ENCODE measurements around the gene INPP5D. TPM values are rescaled to one million over a fixed set of nuclear protein-coding genes. Genes with fewer than 3 reads are reported as not detected.

The INPP5D gene
- total RNA-seq, 1 donor = under 0.01 TPM

DNA sequence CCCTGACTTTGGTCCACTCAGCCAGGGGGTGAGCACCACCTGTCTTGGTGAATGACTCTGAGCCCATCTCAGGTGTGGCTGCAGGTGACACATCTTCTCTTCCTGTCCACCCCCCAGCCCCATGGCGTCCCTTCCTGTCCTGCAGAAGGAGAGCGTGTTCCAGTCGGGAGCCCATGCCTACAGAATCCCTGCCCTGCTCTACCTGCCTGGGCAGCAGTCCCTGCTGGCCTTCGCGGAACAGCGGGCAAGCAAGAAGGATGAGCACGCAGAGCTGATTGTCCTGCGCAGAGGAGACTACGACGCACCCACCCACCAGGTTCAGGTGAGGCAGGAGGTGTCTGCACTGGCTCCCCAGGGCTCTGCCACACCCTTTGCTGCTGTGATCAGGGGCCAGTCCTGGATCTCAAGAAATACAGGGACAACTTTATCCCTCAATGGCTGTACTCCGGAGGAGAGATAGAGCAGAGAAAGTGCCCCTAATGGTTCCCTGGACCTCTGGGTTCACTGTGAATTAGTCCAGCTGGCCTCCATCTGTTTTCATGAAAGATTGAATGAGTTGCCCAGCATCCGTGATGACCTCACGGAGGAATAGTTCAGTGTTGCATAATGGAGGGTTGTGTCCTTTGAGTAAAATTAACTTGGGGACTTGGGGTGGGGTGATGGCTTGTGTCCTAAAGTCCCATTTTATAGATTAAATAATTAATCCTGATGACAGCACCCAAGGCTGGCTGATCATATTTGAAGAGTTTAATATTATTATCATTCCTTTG, 27.4 kb upstream of the INPP5D start, which contains the start of gene NEU2:
Gene NEU2 (plus strand): TSS at position 122 of the 770 bp plus-strand sequence. CDS start 0 bp downstream, at position 122.
- DNase-seq (ENCODE audit: insufficient read length, low spot score, missing footprints) = no peak
- TF ChIP-seq, protein P1, sequence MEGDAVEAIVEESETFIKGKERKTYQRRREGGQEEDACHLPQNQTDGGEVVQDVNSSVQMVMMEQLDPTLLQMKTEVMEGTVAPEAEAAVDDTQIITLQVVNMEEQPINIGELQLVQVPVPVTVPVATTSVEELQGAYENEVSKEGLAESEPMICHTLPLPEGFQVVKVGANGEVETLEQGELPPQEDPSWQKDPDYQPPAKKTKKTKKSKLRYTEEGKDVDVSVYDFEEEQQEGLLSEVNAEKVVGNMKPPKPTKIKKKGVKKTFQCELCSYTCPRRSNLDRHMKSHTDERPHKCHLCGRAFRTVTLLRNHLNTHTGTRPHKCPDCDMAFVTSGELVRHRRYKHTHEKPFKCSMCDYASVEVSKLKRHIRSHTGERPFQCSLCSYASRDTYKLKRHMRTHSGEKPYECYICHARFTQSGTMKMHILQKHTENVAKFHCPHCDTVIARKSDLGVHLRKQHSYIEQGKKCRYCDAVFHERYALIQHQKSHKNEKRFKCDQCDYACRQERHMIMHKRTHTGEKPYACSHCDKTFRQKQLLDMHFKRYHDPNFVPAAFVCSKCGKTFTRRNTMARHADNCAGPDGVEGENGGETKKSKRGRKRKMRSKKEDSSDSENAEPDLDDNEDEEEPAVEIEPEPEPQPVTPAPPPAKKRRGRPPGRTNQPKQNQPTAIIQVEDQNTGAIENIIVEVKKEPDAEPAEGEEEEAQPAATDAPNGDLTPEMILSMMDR (IDR thresholded peaks at IDR 0.05; ENCODE audit: extremely low read depth, low read depth, low read length) = no peak
- no peaks in the 10 kb centered on the region for H3K9me3 ChIP-seq (ENCODE audit: low read depth, low read length)
- no peaks in the 10 kb centered on the region for H4K20me1 ChIP-seq (ENCODE audit: insufficient read depth, low read length)
- no peak within 1 kb of the TSS for H3K27ac ChIP-seq (ENCODE audit: low read depth, low read length)
- H3K4me1 ChIP-seq (ENCODE audit: insufficient read depth, low read length) = peaks cover 19% of the 10 kb centered on the region
- no peaks in the 10 kb centered on the region for H3K36me3 ChIP-seq (ENCODE audit: insufficient read depth, low read length)
- no peaks in the 10 kb centered on the region for H3K27me3 ChIP-seq (ENCODE audit: insufficient read depth, low read length)
- H2AFZ ChIP-seq (ENCODE audit: low read length) = peak within 1 kb of the TSS; percentile 21
- H3K4me2 ChIP-seq (ENCODE audit: insufficient read depth, low read length) = no peak within 1 kb of the TSS
- no peak within 1 kb of the TSS for H3K4me3 ChIP-seq (ENCODE audit: insufficient read depth, low read length)
- H3K79me2 ChIP-seq (ENCODE audit: insufficient read depth, low read length) = no peaks in the 10 kb centered on the region

DNA sequence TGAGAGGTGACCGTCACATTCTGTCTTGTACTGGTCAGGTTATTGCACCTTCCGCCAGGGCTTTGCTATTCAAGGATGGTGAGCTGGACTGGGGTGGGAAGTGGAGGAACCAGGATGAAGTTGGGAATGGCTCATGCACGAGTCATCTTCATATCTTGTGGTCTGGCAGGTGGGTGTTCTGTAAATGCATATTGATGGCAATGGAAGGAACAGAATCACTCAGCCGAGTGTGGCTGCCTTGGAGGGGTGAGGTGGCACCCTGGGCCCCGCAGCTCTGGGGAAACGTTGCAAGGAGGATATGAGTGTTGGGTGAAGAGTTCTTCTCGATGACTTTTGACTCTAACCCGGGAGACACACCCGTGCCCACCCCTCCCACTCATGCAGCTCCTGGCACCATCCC, 26.5 kb upstream of the INPP5D start:
- Histone ChIP-seq H2AFZ (ENCODE audit: low read length) (no peak overlapping the region), H3K36me3 (ENCODE audit: insufficient read depth, low read length) (no peaks in the 10 kb centered on the region), H3K4me1 (ENCODE audit: insufficient read depth, low read length) (peaks cover 19% of the 10 kb centered on the region), H3K4me3 (ENCODE audit: insufficient read depth, low read length) (no peak overlapping the region), H3K27me3 (ENCODE audit: insufficient read depth, low read length) (no peaks in the 10 kb centered on the region), H3K79me2 (ENCODE audit: insufficient read depth, low read length) (no peaks in the 10 kb centered on the region), H3K27ac (ENCODE audit: low read depth, low read length) (no peak overlapping the region), H3K4me2 (ENCODE audit: insufficient read depth, low read length) (no peak overlapping the region), H4K20me1 (ENCODE audit: insufficient read depth, low read length) (no peaks in the 10 kb centered on the region), H3K9me3 (ENCODE audit: low read depth, low read length) (no peaks in the 10 kb centered on the region)
- DNase-seq (ENCODE audit: insufficient read length, low spot score, missing footprints) = peak; percentile 86
- TF ChIP-seq, protein P1 (IDR thresholded peaks at IDR 0.05; ENCODE audit: extremely low read depth, low read depth, low read length) = no peak

DNA sequence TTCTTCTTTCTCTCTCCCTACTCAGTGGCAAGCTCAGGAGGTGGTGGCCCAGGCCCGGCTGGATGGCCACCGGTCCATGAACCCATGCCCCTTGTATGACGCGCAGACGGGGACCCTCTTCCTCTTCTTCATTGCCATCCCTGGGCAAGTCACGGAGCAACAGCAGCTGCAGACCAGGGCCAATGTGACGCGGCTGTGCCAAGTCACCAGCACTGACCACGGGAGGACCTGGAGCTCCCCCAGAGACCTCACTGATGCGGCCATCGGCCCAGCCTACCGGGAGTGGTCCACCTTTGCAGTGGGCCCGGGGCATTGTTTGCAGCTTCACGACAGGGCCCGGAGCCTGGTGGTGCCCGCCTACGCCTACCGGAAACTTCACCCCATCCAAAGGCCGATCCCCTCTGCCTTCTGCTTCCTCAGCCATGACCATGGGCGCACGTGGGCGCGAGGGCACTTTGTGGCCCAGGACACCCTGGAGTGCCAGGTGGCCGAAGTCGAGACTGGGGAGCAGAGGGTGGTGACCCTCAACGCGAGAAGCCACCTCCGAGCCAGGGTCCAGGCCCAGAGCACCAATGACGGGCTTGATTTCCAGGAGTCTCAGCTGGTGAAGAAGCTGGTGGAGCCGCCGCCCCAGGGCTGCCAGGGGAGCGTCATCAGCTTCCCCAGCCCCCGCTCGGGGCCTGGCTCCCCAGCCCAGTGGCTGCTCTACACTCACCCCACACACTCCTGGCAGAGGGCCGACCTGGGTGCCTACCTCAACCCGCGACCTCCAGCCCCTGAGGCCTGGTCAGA, 25.9 kb upstream of the INPP5D start:
- H3K27me3 ChIP-seq (ENCODE audit: insufficient read depth, low read length) = peaks cover under 1% of the 10 kb centered on the region
- H4K20me1 ChIP-seq (ENCODE audit: insufficient read depth, low read length) = no peaks in the 10 kb centered on the region
- H3K36me3 ChIP-seq (ENCODE audit: insufficient read depth, low read length) = no peaks in the 10 kb centered on the region
- H3K4me2 ChIP-seq (ENCODE audit: insufficient read depth, low read length) = no peak overlapping the region
- H3K79me2 ChIP-seq (ENCODE audit: insufficient read depth, low read length) = no peaks in the 10 kb centered on the region
- peaks cover 18% of the 10 kb centered on the region for H3K4me1 ChIP-seq (ENCODE audit: insufficient read depth, low read length)
- no peak overlapping the region for H3K27ac ChIP-seq (ENCODE audit: low read depth, low read length)
- TF ChIP-seq, protein P1 (IDR thresholded peaks at IDR 0.05; ENCODE audit: extremely low read depth, low read depth, low read length) = no peak
- no peak overlapping the region for H3K4me3 ChIP-seq (ENCODE audit: insufficient read depth, low read length)
- H3K9me3 ChIP-seq (ENCODE audit: low read depth, low read length) = no peaks in the 10 kb centered on the region
- H2AFZ ChIP-seq (ENCODE audit: low read length) = no peak overlapping the region
- DNase-seq (ENCODE audit: insufficient read length, low spot score, missing footprints) = no peak
